ENCODE measurements around the gene PROK1.

GRCh38 chr1:110490791-110491451 is 40.0 kb downstream of the PROK1 start:
- TF ChIP-seq, protein P1, sequence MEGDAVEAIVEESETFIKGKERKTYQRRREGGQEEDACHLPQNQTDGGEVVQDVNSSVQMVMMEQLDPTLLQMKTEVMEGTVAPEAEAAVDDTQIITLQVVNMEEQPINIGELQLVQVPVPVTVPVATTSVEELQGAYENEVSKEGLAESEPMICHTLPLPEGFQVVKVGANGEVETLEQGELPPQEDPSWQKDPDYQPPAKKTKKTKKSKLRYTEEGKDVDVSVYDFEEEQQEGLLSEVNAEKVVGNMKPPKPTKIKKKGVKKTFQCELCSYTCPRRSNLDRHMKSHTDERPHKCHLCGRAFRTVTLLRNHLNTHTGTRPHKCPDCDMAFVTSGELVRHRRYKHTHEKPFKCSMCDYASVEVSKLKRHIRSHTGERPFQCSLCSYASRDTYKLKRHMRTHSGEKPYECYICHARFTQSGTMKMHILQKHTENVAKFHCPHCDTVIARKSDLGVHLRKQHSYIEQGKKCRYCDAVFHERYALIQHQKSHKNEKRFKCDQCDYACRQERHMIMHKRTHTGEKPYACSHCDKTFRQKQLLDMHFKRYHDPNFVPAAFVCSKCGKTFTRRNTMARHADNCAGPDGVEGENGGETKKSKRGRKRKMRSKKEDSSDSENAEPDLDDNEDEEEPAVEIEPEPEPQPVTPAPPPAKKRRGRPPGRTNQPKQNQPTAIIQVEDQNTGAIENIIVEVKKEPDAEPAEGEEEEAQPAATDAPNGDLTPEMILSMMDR (IDR thresholded peaks at IDR 0.05; ENCODE audit: low read depth, low read length), result no peak
- no peak for TF ChIP-seq POLR2A (IDR thresholded peaks at IDR 0.05; ENCODE audit: extremely low read depth, insufficient read length)
